K562 (cell line): ENCODE data around the gene COQ2. TPM values are rescaled to one million over a fixed set of nuclear protein-coding genes. Genes with fewer than 3 reads are reported as not detected.

Experiments used
- BCOR ChIP-seq: fragments of 450-650 bp; IDR thresholded peaks from 2 replicates; pipeline ENCODE4 v1.6.1; 2016
- CAMTA2 ChIP-seq: fragments of 250-450 bp; sonication (Bioruptor Pico); conservative IDR thresholded peaks from 2 replicates; pipeline ENCODE4 v1.5.1; 2022
- CBFA2T3 ChIP-seq: fragments of 450-650 bp; IDR thresholded peaks from 2 replicates; pipeline ENCODE4 v1.6.1; 2017
- ELF1 ChIP-seq: fragments of 200-800 bp; sonication (Bioruptor generic); IDR thresholded peaks from 2 replicates; pipeline ENCODE4 v1.6.1; 2016; ENCODE audit warnings: missing genetic modification characterization, missing compliant biosample characterization
- EZH2 ChIP-seq: IDR thresholded peaks from 2 replicates; pipeline ENCODE4 v1.6.1; 2012; ENCODE audit warnings: low read depth, mild to moderate bottlenecking, inconsistent platforms, low read length, borderline replicate concordance
- HOMEZ ChIP-seq: fragments of 250-450 bp; sonication (Bioruptor Pico); IDR thresholded peaks from 2 replicates; pipeline ENCODE4 v1.4.0; 2020; ENCODE audit warnings: mild to moderate bottlenecking, moderate library complexity
- MCM7 ChIP-seq, 2 experiments: fragments of 450-650 bp; IDR thresholded peaks; 2 replicates each; pipeline ENCODE4 v1.6.1; 2016 to 2018
- NBN ChIP-seq: fragments of 450-650 bp; IDR thresholded peaks from 2 replicates; pipeline ENCODE4 v1.6.1; 2016; ENCODE audit warnings: low read depth, mild to moderate bottlenecking
- RBM15 ChIP-seq: fragments of 200-400 bp; formaldehyde crosslinking; IDR thresholded peaks from 2 replicates; pipeline ENCODE4 v1.6.1; 2018; ENCODE audit warnings: mild to moderate bottlenecking, low read length, moderate library complexity; ENCODE audit not compliant: insufficient read depth
- RBM17 ChIP-seq: fragments of 200-400 bp; formaldehyde crosslinking; IDR thresholded peaks from 2 replicates; pipeline ENCODE4 v1.6.1; 2017; ENCODE audit warnings: low read depth, mild to moderate bottlenecking, low read length, borderline replicate concordance
- SMARCB1 ChIP-seq: IDR thresholded peaks from 2 replicates; pipeline ENCODE4 v1.6.1; 2011; ENCODE audit warnings: improper control_type of control experiment, low read depth; ENCODE audit not compliant: insufficient read length
- SREBF1 ChIP-seq: fragments of 150-350 bp; IDR thresholded peaks from 2 replicates; pipeline ENCODE4 v1.6.1; 2014; ENCODE audit warnings: antibody characterized with exemption, low read depth, low read length, borderline replicate concordance
- TCF3 ChIP-seq: sonication (generic); formaldehyde crosslinking; IDR thresholded peaks from 2 replicates; pipeline ENCODE4 v1.4.0; 2020; ENCODE audit warnings: mild to moderate bottlenecking, missing genetic modification reagents
- TEAD1 ChIP-seq, 2 experiments: fragments of 450-650 bp in 1 of 2; sonication (generic) in 1 of 2; formaldehyde crosslinking; IDR thresholded peaks; 2 replicates each; pipeline versions ENCODE4 v1.4.0 to v1.8.0; 2020 to 2022; ENCODE audit warnings: mild to moderate bottlenecking in 2 of 2, missing genetic modification reagents in 1 of 2
- ZEB2 ChIP-seq: fragments of 450-650 bp; IDR thresholded peaks from 2 replicates; pipeline ENCODE4 v1.6.1; 2016
- ZHX1 ChIP-seq: fragments of 150-350 bp; conservative IDR thresholded peaks from 2 replicates; pipeline ENCODE4 v1.6.1; 2014; ENCODE audit warnings: low read length
- ZNF274 ChIP-seq: IDR thresholded peaks from 2 replicates; pipeline ENCODE4 v1.6.1; 2011; ENCODE audit warnings: low read depth, mild to moderate bottlenecking, low read length, moderate library complexity, borderline replicate concordance
- ZNF408 ChIP-seq: fragments of 250-450 bp; sonication (Bioruptor Pico); IDR thresholded peaks from 2 replicates; pipeline ENCODE4 v1.4.0; 2020; ENCODE audit warnings: low read depth, mild to moderate bottlenecking, moderate library complexity
- ZNF76 ChIP-seq: fragments of 250-450 bp; sonication (Bioruptor Pico); IDR thresholded peaks from 2 replicates; pipeline ENCODE4 v1.4.0; 2020; ENCODE audit warnings: mild to moderate bottlenecking, moderate library complexity, borderline replicate concordance
- ZZZ3 ChIP-seq: fragments of 450-650 bp; IDR thresholded peaks from 2 replicates; pipeline ENCODE4 v1.6.1; 2016; ENCODE audit warnings: antibody characterized with exemption, mild to moderate bottlenecking, moderate library complexity
- polyA plus RNA-seq, 8 experiments: library from polyadenylated mRNA; depleted of rRNA in 4 of 8; stranded (reverse) in 5 of 8; unstranded in 3 of 8; fragments of >200 nt; fragmentation: Nextera tagmentation in 2 of 8; fragmentation: Illumina TruSeq in 1 of 8; extraction: Ambion mirVana in 2 of 8; extraction: Trizol in 1 of 8; gene quantifications; 2 replicates each; pipeline versions ENCODE4 v1.2.1 to v1.2.3, GENCODE V29; 2011 to 2014; ENCODE audit warnings: inconsistent platforms in 1 of 8, missing spikeins in 1 of 8
- total RNA-seq, 7 experiments: library from RNA; depleted of rRNA in 6 of 7; stranded (reverse); fragments of >200 nt in 6 of 7; fragmentation: Illumina TruSeq in 2 of 7; extraction: Trizol in 2 of 7; gene quantifications; 2 replicates each; pipeline versions ENCODE4 v1.2.1 to v1.2.3, GENCODE V29; 2011 to 2021; ENCODE audit warnings: low replicate concordance in 1 of 7
- TF ChIP-seq, protein P1 (sequence below): fragments of 200-400 bp; formaldehyde crosslinking; IDR thresholded peaks from 2 replicates; pipeline ENCODE4 v1.6.1; 2017; ENCODE audit warnings: mild to moderate bottlenecking, low read depth, low read length, moderate library complexity
- TF ChIP-seq, protein P2 (sequence below): fragments of 450-650 bp; formaldehyde crosslinking; IDR thresholded peaks from 2 replicates; pipeline ENCODE4 v1.4.0; 2022; ENCODE audit warnings: missing genetic modification characterization

The COQ2 gene
- total and polyA plus RNA-seq, 9 of the 15 experiments (the other 6 are each of a cell fraction or from before 2014, with no cell fraction given) = 1.9 to 13.5 (median 11.8) TPM

- TF ChIP-seq, protein P1, sequence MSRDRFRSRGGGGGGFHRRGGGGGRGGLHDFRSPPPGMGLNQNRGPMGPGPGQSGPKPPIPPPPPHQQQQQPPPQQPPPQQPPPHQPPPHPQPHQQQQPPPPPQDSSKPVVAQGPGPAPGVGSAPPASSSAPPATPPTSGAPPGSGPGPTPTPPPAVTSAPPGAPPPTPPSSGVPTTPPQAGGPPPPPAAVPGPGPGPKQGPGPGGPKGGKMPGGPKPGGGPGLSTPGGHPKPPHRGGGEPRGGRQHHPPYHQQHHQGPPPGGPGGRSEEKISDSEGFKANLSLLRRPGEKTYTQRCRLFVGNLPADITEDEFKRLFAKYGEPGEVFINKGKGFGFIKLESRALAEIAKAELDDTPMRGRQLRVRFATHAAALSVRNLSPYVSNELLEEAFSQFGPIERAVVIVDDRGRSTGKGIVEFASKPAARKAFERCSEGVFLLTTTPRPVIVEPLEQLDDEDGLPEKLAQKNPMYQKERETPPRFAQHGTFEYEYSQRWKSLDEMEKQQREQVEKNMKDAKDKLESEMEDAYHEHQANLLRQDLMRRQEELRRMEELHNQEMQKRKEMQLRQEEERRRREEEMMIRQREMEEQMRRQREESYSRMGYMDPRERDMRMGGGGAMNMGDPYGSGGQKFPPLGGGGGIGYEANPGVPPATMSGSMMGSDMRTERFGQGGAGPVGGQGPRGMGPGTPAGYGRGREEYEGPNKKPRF = no peak
- TF ChIP-seq EZH2 (no peak), CAMTA2 (CRISPR knock-in tag) (no peak), BCOR (no peak), RBM17 (no peak), ZHX1 (no peak), ZNF408 (CRISPR knock-in tag) (no peak), HOMEZ (CRISPR knock-in tag) (no peak), SMARCB1 (no peak), MCM7 (IDR thresholded peaks at IDR 0.05) (no peak), ZNF274 (no peak), ELF1 (no peak), NBN (peak; percentile 56; the same call in 1 of the 2 replicates), TEAD1 (CRISPR knock-in tag; IDR thresholded peaks at IDR 0.05) (peak in 1 of 2 experiments; percentile 93; a peak in 2 of 4 replicates), ZNF76 (CRISPR knock-in tag) (no peak), RBM15 (no peak), ZZZ3 (no peak), TCF3 (no peak), CBFA2T3 (no peak), SREBF1 (no peak), ZEB2 (no peak)
- TF ChIP-seq, protein P2, sequence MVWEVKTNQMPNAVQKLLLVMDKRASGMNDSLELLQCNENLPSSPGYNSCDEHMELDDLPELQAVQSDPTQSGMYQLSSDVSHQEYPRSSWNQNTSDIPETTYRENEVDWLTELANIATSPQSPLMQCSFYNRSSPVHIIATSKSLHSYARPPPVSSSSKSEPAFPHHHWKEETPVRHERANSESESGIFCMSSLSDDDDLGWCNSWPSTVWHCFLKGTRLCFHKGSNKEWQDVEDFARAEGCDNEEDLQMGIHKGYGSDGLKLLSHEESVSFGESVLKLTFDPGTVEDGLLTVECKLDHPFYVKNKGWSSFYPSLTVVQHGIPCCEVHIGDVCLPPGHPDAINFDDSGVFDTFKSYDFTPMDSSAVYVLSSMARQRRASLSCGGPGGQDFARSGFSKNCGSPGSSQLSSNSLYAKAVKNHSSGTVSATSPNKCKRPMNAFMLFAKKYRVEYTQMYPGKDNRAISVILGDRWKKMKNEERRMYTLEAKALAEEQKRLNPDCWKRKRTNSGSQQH (CRISPR knock-in tag) = no peak
Observed at GRCh38 chr4:83284193-83285054, at the start of gene COQ2 (continued).
